ENCODE results near the gene CD6.

The CD6 gene

GRCh38 chr11:61018059-61018458 lies 46.6 kb downstream of the CD6 start:
- POLR2A ChIA-PET: no interaction called here

GRCh38 chr11:61019037-61019831 lies 47.8 kb downstream of the CD6 start:
- no peak for DNase-seq (ENCODE audit: extremely low spot score)
- ChIA-PET POLR2A (no interaction called here), CTCF (no interaction called here)
- TF ChIP-seq PKNOX1 (IDR thresholded peaks at IDR 0.05): no peak
- TF ChIP-seq NFRKB (IDR thresholded peaks at IDR 0.05): no peak
- TF ChIP-seq FOXA1 (IDR thresholded peaks at IDR 0.05): no peak
- no peak for TF ChIP-seq FOXM1 (IDR thresholded peaks at IDR 0.05; ENCODE audit: borderline replicate concordance)
- no peak for TF ChIP-seq CTBP1 (IDR thresholded peaks at IDR 0.05; ENCODE audit: borderline replicate concordance)
- no peak for TF ChIP-seq BHLHE40 (IDR thresholded peaks at IDR 0.05; ENCODE audit: borderline replicate concordance)
- TF ChIP-seq LEF1 (IDR thresholded peaks at IDR 0.05; ENCODE audit: borderline replicate concordance): no peak
- TF ChIP-seq HDGF (IDR thresholded peaks at IDR 0.05; ENCODE audit: borderline replicate concordance): no peak
- no peak for TF ChIP-seq L3MBTL2 (conservative IDR thresholded peaks at IDR 0.05)

More at GRCh38 chr11:61018059-61018458, 46.6 kb downstream of the CD6 start:
- DNase-seq (ENCODE audit: extremely low spot score): no peak
- TF ChIP-seq L3MBTL2 (conservative IDR thresholded peaks at IDR 0.05) (no peak), BHLHE40 (IDR thresholded peaks at IDR 0.05; ENCODE audit: borderline replicate concordance) (no peak), SUZ12 (IDR thresholded peaks at IDR 0.05) (no peak), TARDBP (IDR thresholded peaks at IDR 0.05) (no peak), ELF4 (IDR thresholded peaks at IDR 0.05) (no peak), PKNOX1 (IDR thresholded peaks at IDR 0.05) (no peak), HDGF (IDR thresholded peaks at IDR 0.05; ENCODE audit: borderline replicate concordance) (no peak), CTBP1 (IDR thresholded peaks at IDR 0.05; ENCODE audit: borderline replicate concordance) (no peak), NFRKB (IDR thresholded peaks at IDR 0.05) (no peak), FOXA1 (IDR thresholded peaks at IDR 0.05) (no peak), ZNF384 (IDR thresholded peaks at IDR 0.05) (no peak), FOXK2 (IDR thresholded peaks at IDR 0.05) (no peak), FOXM1 (IDR thresholded peaks at IDR 0.05; ENCODE audit: borderline replicate concordance) (no peak), ARNT (IDR thresholded peaks at IDR 0.05) (no peak), SP1 (IDR thresholded peaks at IDR 0.05) (no peak), LEF1 (IDR thresholded peaks at IDR 0.05; ENCODE audit: borderline replicate concordance) (no peak)
- CTCF ChIA-PET: interaction anchor here (0.5 kb wide), 1 partner anchor 168 kb away, joined by 3 read pairs; no protein-coding TSS in a partner anchor

- TF ChIP-seq LEF1 (IDR thresholded peaks at IDR 0.05; ENCODE audit: borderline replicate concordance) (no peak), FOXK2 (IDR thresholded peaks at IDR 0.05) (no peak), BHLHE40 (IDR thresholded peaks at IDR 0.05; ENCODE audit: borderline replicate concordance) (no peak)
- CTCF ChIA-PET: no interaction called here
- POLR2A ChIA-PET: no interaction called here
- DNase-seq (ENCODE audit: extremely low spot score): no peak
These were observed 48.4 kb downstream of the CD6 start for GRCh38 chr11:61019832-61020405.

- TF ChIP-seq ARNT (IDR thresholded peaks at IDR 0.05): no peak
- TF ChIP-seq TARDBP (IDR thresholded peaks at IDR 0.05): no peak
- TF ChIP-seq SP1 (IDR thresholded peaks at IDR 0.05): no peak
- TF ChIP-seq PKNOX1 (IDR thresholded peaks at IDR 0.05): no peak
- no peak for TF ChIP-seq ELF4 (IDR thresholded peaks at IDR 0.05)
- TF ChIP-seq CTBP1 (IDR thresholded peaks at IDR 0.05; ENCODE audit: borderline replicate concordance): no peak
- TF ChIP-seq SUZ12 (IDR thresholded peaks at IDR 0.05): no peak
- no peak for TF ChIP-seq ZNF384 (IDR thresholded peaks at IDR 0.05)
- no peak for TF ChIP-seq FOXA1 (IDR thresholded peaks at IDR 0.05)
- no peak for TF ChIP-seq FOXM1 (IDR thresholded peaks at IDR 0.05; ENCODE audit: borderline replicate concordance)
- no peak for TF ChIP-seq NFRKB (IDR thresholded peaks at IDR 0.05)
- no peak for TF ChIP-seq FOXK2 (IDR thresholded peaks at IDR 0.05)
- no peak for TF ChIP-seq BHLHE40 (IDR thresholded peaks at IDR 0.05; ENCODE audit: borderline replicate concordance)
- TF ChIP-seq L3MBTL2 (conservative IDR thresholded peaks at IDR 0.05): no peak
- no peak for TF ChIP-seq HDGF (IDR thresholded peaks at IDR 0.05; ENCODE audit: borderline replicate concordance)
- TF ChIP-seq LEF1 (IDR thresholded peaks at IDR 0.05; ENCODE audit: borderline replicate concordance): no peak
- CTCF ChIA-PET: no interaction called here
- no peak for DNase-seq (ENCODE audit: extremely low spot score)
- POLR2A ChIA-PET: no interaction called here
These were observed 49.2 kb downstream of the CD6 start for GRCh38 chr11:61020551-61021235.

GRCh38 chr11:61021661-61022212 lies 50.3 kb downstream of the CD6 start:
- DNase-seq (ENCODE audit: extremely low spot score): no peak
- ChIA-PET CTCF (no interaction called here), POLR2A (no interaction called here)
- no peak for TF ChIP-seq HDGF (IDR thresholded peaks at IDR 0.05; ENCODE audit: borderline replicate concordance)
- TF ChIP-seq PKNOX1 (IDR thresholded peaks at IDR 0.05): no peak
- TF ChIP-seq BHLHE40 (IDR thresholded peaks at IDR 0.05; ENCODE audit: borderline replicate concordance): no peak
- no peak for TF ChIP-seq LEF1 (IDR thresholded peaks at IDR 0.05; ENCODE audit: borderline replicate concordance)
- no peak for TF ChIP-seq ZNF384 (IDR thresholded peaks at IDR 0.05)
- no peak for TF ChIP-seq TARDBP (IDR thresholded peaks at IDR 0.05)
- TF ChIP-seq CTBP1 (IDR thresholded peaks at IDR 0.05; ENCODE audit: borderline replicate concordance): no peak
- TF ChIP-seq SUZ12 (IDR thresholded peaks at IDR 0.05): no peak
- TF ChIP-seq NFRKB (IDR thresholded peaks at IDR 0.05): no peak
- no peak for TF ChIP-seq FOXA1 (IDR thresholded peaks at IDR 0.05)
